Neural cell (in vitro differentiated cells): ENCODE results near the gene GLA. TPM values are rescaled to one million over a fixed set of nuclear protein-coding genes. Genes with fewer than 3 reads are reported as not detected.

ENCODE experiments used
- H2AFZ ChIP-seq: fragments of 200-600, 300-800 bp; sonication (generic), shearing (Covaris generic); 2 replicates; pipeline ENCODE4 v1.6.0; 2014; ENCODE audit warnings: low read depth, mild to moderate bottlenecking, antibody characterized with exemption, low read length, moderate library complexity
- H3F3A ChIP-seq: fragments of 200-600 bp; shearing (Covaris generic); 2 replicates; pipeline ENCODE4 v1.6.1; 2016; ENCODE audit warnings: mild to moderate bottlenecking, moderate library complexity, mixed read lengths, antibody characterized with exemption, low read length; ENCODE audit not compliant: insufficient read depth, poor library complexity, severe bottlenecking
- H3K27ac ChIP-seq: fragments of 200-600, 300-800 bp; sonication (generic), shearing (Covaris generic); 2 replicates; pipeline ENCODE4 v1.5.1; 2014; ENCODE audit warnings: mild to moderate bottlenecking, low read length, moderate library complexity
- H3K27me3 ChIP-seq: fragments of 300-800, 200-600 bp; sonication (generic), shearing (Covaris generic); 2 replicates; pipeline ENCODE4 v1.6.0; 2014; ENCODE audit warnings: mild to moderate bottlenecking, low read depth, low read length, moderate library complexity; ENCODE audit not compliant: insufficient read depth
- H3K36me3 ChIP-seq: fragments of 300-800, 200-600 bp; sonication (generic), shearing (Covaris generic); 2 replicates; pipeline ENCODE4 v1.5.1; 2014; ENCODE audit warnings: mild to moderate bottlenecking, antibody characterized with exemption, low read length, moderate library complexity; ENCODE audit not compliant: insufficient read depth
- H3K4me2 ChIP-seq: fragments of 300-800, 200-600 bp; sonication (generic), shearing (Covaris generic); 2 replicates; pipeline ENCODE4 v1.6.0; 2014; ENCODE audit warnings: mild to moderate bottlenecking, low read length
- H3K4me3 ChIP-seq: fragments of 300-800, 200-600 bp; sonication (generic), shearing (Covaris generic); 2 replicates; pipeline ENCODE4 v1.5.1; 2014; ENCODE audit warnings: mild to moderate bottlenecking, low read length, moderate library complexity
- H3K79me2 ChIP-seq: fragments of 200-600 bp; shearing (Covaris generic); replicated peaks from 2 replicates; pipeline ENCODE4 v1.6.0; 2014; ENCODE audit warnings: mild to moderate bottlenecking, low read length, moderate library complexity; ENCODE audit not compliant: insufficient read depth
- H3K9ac ChIP-seq: fragments of 300-800, 200-600 bp; sonication (generic), shearing (Covaris generic); 2 replicates; pipeline ENCODE4 v1.6.1; 2016; ENCODE audit warnings: mild to moderate bottlenecking, low read length, mixed read lengths
- H3K9me2 ChIP-seq: fragments of 200-600 bp; shearing (Covaris generic); 2 replicates; pipeline ENCODE4 v1.6.1; 2016; ENCODE audit warnings: mild to moderate bottlenecking, low read length, mixed read lengths; ENCODE audit not compliant: insufficient read depth
- H3K9me3 ChIP-seq: fragments of 200-600, 300-800 bp; sonication (generic), shearing (Covaris generic); 2 replicates; pipeline ENCODE4 v1.6.1; 2016; ENCODE audit warnings: mild to moderate bottlenecking, mixed run types, low read length, moderate library complexity, mixed read lengths
- H4K20me1 ChIP-seq: fragments of 200-600 bp; shearing (Covaris generic); 2 replicates; pipeline ENCODE4 v1.6.1; 2016; ENCODE audit warnings: mild to moderate bottlenecking, mixed run types; ENCODE audit not compliant: insufficient read depth
- CTCF ChIP-seq: fragments of 450-650 bp; IDR thresholded peaks from 2 replicates; pipeline ENCODE4 v1.5.1; 2014; ENCODE audit warnings: antibody characterized with exemption, mild to moderate bottlenecking, moderate library complexity; ENCODE audit not compliant: poor library complexity, severe bottlenecking
- EP300 ChIP-seq: fragments of 450-650 bp; conservative IDR thresholded peaks from 2 replicates; pipeline ENCODE4 v1.6.1; 2014; ENCODE audit warnings: antibody characterized with exemption, mild to moderate bottlenecking, moderate library complexity; ENCODE audit not compliant: poor library complexity, severe bottlenecking
- EZH2 ChIP-seq: fragments of 200-600, 300-800 bp; shearing (Covaris generic), sonication (generic); IDR thresholded peaks from 2 replicates; pipeline ENCODE4 v1.6.1; 2014; ENCODE audit warnings: antibody characterized with exemption, low read length, borderline replicate concordance, mild to moderate bottlenecking; ENCODE audit not compliant: insufficient read depth, poor library complexity, severe bottlenecking
- MXI1 ChIP-seq: fragments of 450-650 bp; conservative IDR thresholded peaks from 2 replicates; pipeline ENCODE4 v1.6.1; 2014; ENCODE audit warnings: antibody characterized with exemption, mild to moderate bottlenecking; ENCODE audit not compliant: poor library complexity, severe bottlenecking
- POLR2AphosphoS5 ChIP-seq: IDR thresholded peaks from 2 replicates; pipeline ENCODE4 v1.6.1; 2012
- RAD21 ChIP-seq: fragments of 450-650 bp; conservative IDR thresholded peaks from 2 replicates; pipeline ENCODE4 v1.6.1; 2014; ENCODE audit warnings: antibody characterized with exemption, mild to moderate bottlenecking, moderate library complexity
- REST ChIP-seq: IDR thresholded peaks from 2 replicates; pipeline ENCODE4 v1.6.1; 2012; ENCODE audit warnings: borderline replicate concordance
- SMC3 ChIP-seq: fragments of 450-650 bp; conservative IDR thresholded peaks from 2 replicates; pipeline ENCODE4 v1.6.1; 2014; ENCODE audit warnings: antibody characterized with exemption, mild to moderate bottlenecking, moderate library complexity; ENCODE audit not compliant: poor library complexity
- TAF1 ChIP-seq: IDR thresholded peaks from 2 replicates; pipeline ENCODE4 v1.6.1; 2012; ENCODE audit warnings: low read depth
- polyA minus RNA-seq: library from RNA; depleted of rRNA, polyadenylated mRNA; stranded (reverse); fragments of >200 nt; gene quantifications from 2 replicates; pipeline ENCODE4 v1.2.3, GENCODE V29; 2014
- polyA plus RNA-seq: library from polyadenylated mRNA; depleted of rRNA; stranded (reverse); fragments of >200 nt; gene quantifications from 2 replicates; pipeline ENCODE4 v1.2.3, GENCODE V29; 2014

Gene GLA
- polyA plus RNA-seq (39.0 and 57.5 TPM in 2 replicates), polyA minus RNA-seq (9.7 and 12.4 TPM in 2 replicates)

- peak within 1 kb of the TSS; percentile 89 for H3K9ac ChIP-seq
- TF ChIP-seq TAF1 (peak; percentile 76), EZH2 (no peak), CTCF (no peak), MXI1 (peak; percentile 75), REST (peak; percentile 86), RAD21 (no peak), EP300 (peak; percentile 70), SMC3 (no peak), POLR2AphosphoS5 (peak; percentile 94)
- no peaks in the 10 kb centered on the region for H3F3A ChIP-seq
- peak within 1 kb of the TSS; percentile 79 for H3K4me3 ChIP-seq
- H3K4me2 ChIP-seq, result peak within 1 kb of the TSS; percentile 73
- H3K9me2 ChIP-seq, result no peaks in the 10 kb centered on the region
- H2AFZ ChIP-seq, result peak within 1 kb of the TSS; percentile 27
- no peaks in the 10 kb centered on the region for H3K27me3 ChIP-seq
- no peaks in the 10 kb centered on the region for H3K9me3 ChIP-seq
- peak within 1 kb of the TSS; percentile 96 for H3K27ac ChIP-seq
- H3K79me2 ChIP-seq, result peaks cover 34% of the 10 kb centered on the region
- no peaks in the 10 kb centered on the region for H3K36me3 ChIP-seq
- H4K20me1 ChIP-seq, result no peaks in the 10 kb centered on the region
Measured at GRCh38 chrX:101407748-101408531, at the start of gene GLA, which contains the start of gene HNRNPH2. TSS of gene GLA (minus strand) at chrX:101407925. CDS start at chrX:101407903, 22 bp downstream. TSS of gene HNRNPH2 (plus strand) at chrX:101408222. CDS start at chrX:101411989, 3,767 bp downstream.

DNA sequence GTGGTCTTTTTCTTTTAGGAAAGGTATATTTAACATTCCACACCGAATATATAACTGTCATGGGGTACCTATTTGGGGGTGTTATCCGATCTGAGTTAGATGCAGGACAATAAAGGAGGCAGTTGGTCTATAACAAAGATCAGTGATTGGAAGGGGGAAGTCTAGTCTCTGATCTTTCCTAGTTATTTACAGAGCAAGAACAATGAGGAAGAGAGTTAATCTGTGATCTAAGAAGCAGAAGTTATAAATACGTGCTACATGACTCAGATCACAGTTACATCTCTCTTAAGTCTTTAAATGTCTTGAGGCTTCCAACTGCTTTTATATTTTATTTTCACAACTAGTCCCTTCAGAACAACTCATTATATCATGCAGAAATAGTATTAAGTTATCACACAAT is 44.3 kb upstream of the GLA start:
- TF ChIP-seq CTCF (no peak), EP300 (no peak), RAD21 (no peak), MXI1 (no peak), EZH2 (no peak), POLR2AphosphoS5 (no peak), TAF1 (no peak), SMC3 (no peak), REST (no peak)
- Histone ChIP-seq H3K36me3 (no peaks in the 10 kb centered on the region), H3K9me3 (no peaks in the 10 kb centered on the region), H3K4me3 (no peak overlapping the region), H3K27ac (no peak overlapping the region), H4K20me1 (no peaks in the 10 kb centered on the region), H3F3A (no peaks in the 10 kb centered on the region), H3K79me2 (no peaks in the 10 kb centered on the region), H3K27me3 (no peaks in the 10 kb centered on the region), H3K9me2 (no peaks in the 10 kb centered on the region), H2AFZ (no peak overlapping the region), H3K4me2 (no peak overlapping the region), H3K9ac (no peak overlapping the region)
